Embryonic facial prominence (tissue), 1 donor: ENCODE results near the gene TMEM198.

Experiments used
- DNase-seq: peaks from one replicate; pipeline ENCODE4 v3.0.0-alpha.2; 2016; ENCODE audit errors: extremely low spot score

TMEM198 gene

DNA sequence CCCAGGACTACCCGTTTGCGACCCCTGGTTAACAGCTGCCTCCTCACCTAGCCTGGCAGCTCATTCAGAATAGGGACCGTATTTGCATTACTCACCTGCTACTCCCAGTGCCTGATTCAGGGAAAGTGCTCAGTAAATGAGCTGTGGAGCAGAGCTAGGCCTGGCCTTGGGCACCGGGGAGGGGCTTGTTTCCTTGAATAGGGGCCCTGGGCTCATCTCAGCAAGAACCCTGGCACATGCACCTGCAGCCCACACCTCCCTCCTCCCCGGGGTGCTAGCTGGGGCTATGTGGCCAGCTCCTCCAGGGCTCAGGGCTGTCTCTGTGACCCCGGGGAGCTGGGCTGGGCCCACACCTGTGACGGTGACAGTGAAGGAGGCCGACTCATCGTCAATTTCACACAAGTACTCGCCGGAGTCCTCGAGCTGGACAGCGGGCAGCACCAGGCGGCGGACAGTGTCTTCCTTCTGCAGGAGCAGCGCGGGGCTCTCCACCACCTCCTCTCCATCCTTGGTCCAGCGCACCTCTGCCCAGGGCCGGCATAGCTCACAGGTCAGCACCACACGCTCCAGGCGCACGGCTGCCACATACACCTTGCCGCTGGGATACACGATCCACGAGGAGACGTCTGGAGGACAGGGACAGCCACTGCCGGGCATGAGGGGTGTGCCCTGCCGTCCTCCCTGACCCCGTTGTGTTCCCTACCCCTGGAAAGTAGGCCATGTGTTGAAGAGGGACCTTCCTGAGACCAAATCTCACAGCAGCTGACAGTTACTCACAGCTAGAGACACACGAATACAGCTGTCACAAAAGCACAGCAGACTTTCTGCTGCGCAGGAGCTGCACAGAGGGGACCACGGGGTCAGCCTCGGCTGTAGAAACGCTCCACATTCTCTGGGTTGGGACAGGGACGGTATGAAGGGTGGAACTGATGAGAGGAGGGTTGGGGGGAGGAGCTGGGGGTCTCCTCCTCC lies 18.5 kb downstream of the TMEM198 start:
- no peak for DNase-seq

- no peak for DNase-seq
Observed at GRCh38 chr2:219563271-219563928, 19.6 kb downstream of the TMEM198 start.

DNA sequence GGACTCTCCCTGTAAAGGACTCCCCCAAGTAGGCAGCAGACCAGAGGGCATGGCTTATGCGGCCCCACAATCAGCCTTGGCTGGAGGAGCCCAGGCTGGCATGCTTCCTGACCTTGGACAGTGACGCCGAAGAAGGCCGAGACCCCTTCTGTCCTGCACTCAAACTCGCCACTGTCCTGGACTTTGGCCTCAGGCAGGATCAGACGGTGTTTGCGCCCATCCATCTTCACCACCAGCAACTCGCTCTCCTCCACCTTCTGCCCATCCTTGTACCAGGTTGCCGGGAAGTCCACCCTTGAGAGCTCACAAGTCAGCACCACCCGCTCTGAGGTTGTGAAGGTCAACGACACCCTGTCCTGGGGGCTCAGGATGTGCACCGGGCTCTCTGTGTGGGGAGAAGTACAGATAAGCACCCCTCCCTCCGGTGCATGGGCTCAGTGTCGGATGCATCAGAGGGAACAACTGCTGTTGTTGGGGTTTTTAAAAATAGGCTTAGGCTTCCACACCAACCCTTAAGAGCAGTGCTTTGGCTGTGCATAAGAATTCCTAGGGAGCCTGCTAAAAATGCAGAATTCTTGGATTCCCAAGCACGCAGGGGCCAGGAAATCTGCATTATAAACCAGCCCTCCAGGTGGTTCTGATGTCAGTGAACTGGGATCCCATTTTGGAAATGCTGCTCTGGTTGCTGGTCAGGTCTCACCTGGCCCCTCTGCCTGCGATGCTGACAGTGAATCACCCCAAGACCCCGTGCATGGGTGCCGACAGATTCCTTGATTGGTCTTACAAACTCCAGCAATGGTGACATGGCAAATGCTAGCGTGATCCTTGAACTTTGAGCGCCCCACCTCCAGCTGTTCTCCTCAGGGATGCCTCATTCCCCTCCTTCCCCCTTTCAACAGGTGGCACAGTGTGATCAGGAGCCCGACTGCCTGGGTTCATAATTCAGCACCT lies 21.6 kb downstream of the TMEM198 start:
- no peak for DNase-seq

DNA sequence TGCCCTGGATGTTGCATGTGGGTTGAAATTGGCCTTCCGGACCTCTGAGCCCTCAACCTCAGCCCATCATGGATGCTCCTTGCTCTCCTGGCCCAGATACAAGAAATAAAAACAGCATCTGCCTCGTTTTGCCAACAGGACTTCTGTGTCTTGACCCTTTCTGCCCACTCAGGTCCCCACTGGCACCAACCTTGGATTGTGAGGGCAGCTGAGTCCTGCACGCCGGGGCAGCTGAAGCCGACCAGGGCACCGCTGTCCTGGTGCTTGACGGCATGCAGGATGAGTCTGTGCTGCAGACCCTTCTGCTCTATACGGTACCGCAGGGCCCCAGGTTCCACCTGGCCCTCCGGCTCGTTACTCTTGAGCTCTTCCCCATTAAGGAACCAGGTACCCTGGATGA lies 22.8 kb downstream of the TMEM198 start:
- DNase-seq: no peak

DNA sequence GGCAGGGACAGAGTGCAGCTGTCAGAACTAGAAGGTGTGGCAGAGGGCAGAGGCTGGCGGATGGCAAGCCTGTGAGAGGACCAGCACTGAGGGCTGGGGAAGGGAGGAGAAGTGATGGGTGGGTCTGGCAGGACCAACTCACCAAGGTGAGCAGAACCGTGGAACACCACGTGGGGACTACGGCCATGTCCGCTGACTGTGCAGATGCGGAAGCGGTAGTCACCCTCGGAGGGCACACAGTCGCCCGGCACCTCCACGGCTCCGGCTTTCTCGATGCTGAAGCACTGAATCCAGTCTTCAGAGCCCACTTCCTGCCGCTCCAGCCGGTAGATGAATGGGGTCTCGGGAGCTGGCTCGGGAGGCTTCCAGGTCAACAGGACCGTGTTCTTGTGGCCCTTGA lies 23.3 kb downstream of the TMEM198 start:
- DNase-seq: no peak

DNA sequence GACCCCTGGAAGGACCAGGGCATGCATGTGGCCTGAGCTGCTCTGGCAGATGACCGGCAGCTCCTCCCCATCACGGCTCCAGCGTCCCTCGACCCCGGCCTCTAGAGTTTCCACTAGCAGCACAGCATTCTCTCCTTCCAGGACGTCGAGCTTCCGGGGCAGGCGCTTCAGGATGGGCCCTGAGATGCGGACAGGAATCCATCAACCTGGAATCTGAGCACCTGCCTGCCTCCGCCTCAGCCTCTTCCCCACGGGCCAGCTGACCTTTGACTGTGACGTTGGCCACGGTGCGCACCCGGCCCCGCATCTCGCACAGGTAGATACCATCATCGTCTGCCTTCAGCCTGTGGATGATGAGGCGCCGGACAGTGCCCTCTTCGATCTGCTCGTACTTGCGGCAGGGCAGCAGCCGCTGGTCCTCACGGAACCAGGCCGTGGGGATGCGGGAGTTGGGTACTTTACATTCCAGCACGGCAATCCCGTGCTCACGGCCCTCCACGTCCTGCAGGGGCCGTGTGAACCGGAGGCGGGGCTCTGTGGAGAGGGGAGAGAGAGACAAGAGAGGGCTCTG lies 24.0 kb downstream of the TMEM198 start:
- DNase-seq: no peak

- DNase-seq: no peak
Observed at GRCh38 chr2:219569041-219569440, 25.2 kb downstream of the TMEM198 start.

- DNase-seq: no peak
Observed at GRCh38 chr2:219569635-219570034, 25.8 kb downstream of the TMEM198 start.

- DNase-seq: no peak
Observed at GRCh38 chr2:219570194-219570923, 26.5 kb downstream of the TMEM198 start.

DNA sequence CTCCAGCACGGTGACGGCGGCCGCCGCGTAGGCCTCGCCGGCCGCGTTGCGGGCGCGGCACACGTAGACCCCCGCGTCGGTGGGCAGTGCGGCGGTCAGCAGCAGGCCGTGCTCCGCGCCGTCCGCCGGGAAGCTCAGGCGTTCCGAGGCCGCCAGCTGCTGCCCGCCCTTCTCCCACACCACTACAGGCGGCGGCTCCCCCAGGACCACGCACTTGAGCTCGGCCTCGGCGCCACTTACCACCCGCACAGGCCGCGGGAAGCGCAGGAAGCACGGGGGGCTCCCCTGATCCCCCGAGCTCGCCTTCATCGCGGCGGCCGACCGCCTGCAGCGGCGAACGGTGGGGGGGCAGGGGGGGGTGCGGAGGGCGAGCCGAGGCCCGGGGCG lies 27.1 kb downstream of the TMEM198 start:
- no peak for DNase-seq

DNA sequence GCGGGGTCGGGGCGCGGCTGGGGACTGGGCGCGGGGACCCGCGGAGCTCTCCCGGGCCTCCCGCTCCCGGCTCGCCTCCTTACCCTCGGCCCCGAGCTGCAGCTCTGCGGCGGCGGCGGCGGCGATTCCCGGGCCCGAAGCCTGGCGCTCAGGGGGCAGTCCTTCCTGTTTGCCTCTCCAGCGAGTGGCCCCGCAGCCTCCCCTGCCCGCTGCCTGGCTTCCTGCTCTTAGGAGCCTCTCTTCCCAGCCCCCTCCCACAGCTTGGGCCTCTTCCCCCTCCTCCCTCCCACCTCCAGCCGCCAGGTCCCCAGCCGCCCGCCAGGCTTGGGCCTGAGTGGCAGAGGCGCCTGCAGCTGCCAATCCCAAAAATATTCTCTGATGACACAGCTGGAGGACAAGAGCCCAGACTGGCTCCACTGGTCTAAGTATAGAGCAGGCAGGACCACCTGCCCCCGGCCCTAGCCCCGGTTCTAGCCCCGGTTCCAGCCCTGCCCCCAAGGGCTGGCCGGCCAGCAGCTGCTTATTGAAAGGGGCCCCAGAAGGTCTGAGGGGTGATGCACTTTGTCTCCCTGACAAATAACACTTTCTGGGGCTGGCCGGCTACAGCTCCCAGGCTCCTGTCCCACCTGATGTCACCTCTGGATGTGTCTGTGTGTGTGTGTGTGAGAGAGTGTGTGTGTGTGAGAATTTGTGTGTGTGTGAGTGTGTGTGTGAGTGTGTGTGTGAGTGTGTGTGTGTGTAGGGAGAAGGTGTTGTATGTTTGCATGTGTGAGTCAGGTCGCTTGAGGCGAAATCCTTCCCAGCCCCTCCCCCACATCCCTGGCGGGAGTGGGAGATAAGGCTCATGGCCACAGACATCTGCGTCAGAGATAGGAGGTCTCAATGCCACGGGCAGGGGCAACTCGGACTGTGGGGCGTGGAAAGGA lies 27.7 kb downstream of the TMEM198 start, which contains the start of gene OBSL1:
Gene OBSL1 (minus strand): TSS at position 229 of the 926 bp plus-strand sequence. CDS start 307 bp downstream, outside the sequence.
- DNase-seq: peak; percentile 54

DNA sequence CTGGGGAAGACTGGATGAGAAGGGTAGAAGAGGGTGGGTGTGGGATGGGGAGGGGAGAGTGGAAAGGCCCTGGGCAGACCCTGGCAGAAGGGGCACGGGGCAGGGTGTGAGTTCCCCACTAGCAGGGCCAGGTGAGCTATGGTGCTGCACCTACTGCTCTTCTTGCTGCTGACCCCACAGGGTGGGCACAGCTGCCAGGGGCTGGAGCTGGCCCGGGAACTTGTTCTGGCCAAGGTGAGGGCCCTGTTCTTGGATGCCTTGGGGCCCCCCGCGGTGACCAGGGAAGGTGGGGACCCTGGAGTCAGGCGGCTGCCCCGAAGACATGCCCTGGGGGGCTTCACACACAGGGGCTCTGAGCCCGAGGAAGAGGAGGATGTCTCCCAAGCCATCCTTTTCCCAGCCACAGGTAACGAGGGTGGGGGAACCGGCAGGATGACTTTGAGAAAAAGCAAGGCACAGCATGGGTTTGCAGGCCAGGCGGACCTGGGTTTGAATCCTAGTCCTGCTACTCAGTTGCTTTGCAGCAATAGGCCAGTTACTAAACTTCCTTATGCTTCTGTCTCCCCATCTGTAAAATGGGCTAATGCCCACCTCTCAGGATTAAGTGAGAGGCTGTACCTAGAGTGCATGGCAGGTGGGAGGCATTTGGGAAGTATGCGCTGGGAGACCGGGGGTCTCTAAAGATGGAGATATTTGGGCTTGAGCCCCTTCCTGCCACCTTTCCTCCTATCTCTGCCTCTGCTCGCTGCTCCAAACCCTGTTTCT lies 28.6 kb downstream of the TMEM198 start, which contains the start of gene INHA:
Gene INHA (plus strand): TSS at position 74 of the 765 bp plus-strand sequence. CDS start 65 bp downstream, at position 139.
- DNase-seq: no peak

GRCh38 chr2:219573166-219573565 lies 29.3 kb downstream of the TMEM198 start:
- no peak for DNase-seq

GRCh38 chr2:219574484-219575311 lies 30.9 kb downstream of the TMEM198 start:
- DNase-seq: no peak

DNA sequence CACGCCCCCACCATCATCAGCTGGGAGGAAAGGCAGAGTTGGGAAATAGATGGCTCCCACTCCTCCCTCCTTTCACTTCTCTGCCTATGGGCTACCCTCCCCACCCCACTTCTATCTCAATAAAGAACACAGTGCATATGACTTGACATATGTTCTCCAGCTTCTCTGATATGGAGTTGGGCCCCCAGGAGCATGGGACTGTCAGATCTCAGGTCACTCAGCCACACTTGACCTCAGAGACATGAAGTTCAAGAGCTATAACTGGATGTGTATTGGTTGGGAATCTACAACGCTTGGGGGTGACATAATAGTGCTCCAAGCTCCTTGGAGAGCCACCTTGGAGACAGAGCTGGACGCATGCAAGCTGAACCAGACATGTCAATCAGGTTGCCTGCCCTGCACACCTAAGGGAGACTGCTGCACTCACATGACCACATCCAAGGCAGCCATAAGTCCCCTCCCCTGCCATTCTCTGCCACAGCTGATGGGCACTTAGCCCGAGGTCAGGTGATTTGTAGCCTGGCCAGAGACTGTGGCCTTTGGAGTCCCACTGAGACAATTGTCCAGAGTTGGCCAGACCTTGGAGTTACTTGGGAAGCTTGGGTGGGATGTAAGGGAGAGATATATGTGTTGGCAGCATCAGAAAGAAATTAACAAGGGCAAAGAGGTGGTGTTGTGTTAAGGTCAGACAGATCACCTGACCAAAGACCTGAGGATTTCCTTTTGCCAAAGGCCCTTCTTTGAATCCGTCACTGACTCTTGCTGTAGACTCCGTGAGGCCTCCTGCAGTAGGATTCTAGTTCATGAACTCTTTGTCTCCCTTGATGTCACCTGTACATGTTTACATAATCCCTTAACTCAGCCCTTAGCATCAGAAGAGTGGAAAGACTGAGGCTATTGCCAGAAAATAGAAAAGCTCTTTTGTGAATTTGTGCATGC lies 32.0 kb downstream of the TMEM198 start:
- no peak for DNase-seq

DNA sequence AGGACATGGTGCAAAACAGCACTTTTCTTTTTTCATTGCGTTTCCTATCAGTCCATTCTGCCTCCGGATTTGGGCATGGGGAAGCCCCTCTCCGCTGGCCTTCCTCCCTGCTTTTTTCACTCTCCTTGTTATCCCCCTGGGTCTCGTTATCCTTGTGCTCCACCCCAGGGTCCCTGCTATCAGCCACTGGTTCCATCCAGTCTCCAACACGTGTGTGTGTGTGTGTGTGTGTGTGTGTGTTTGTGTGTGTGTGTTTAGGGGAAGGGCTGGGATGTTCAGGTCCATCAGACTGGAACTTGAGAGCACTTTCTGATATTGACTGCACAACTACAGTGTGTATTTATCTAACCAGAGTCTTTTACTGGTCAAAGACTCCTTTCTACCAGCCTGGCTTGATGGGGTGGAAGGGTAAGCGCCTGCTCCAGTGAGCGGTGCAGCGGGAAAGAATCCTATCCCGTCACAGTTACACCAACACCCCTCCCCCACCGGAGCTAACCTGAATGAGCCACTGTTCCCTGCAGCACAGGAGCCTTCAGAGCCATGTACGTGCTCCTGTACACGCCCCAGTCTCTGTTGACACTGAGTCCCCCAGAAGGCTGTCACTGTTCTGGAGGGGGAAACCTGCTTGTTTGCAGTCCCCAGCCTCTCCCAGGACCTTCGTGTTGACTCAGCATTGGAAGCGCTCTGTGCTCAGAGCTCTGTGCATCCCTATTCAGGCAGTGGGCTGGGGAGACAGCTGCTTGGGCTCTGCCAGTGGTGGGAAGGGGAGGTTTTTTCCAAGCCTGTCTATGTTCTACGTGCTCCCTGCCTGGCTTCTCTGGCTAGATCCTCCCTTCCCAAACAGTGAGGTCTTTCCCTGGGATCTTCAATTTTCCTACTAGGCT lies 32.9 kb downstream of the TMEM198 start:
- peak; percentile 32 for DNase-seq
